ENCODE results near the gene FOXC1.

FOXC1 gene

GRCh38 chr6:1645466-1646185, 35.9 kb downstream of the FOXC1 start:
- no peak for DNase-seq

GRCh38 chr6:1651362-1651761, 41.6 kb downstream of the FOXC1 start:
- no peak for DNase-seq

GRCh38 chr6:1652842-1653241, 43.1 kb downstream of the FOXC1 start:
- no peak for DNase-seq

- no peak for DNase-seq
Measured at GRCh38 chr6:1654054-1654453, 44.3 kb downstream of the FOXC1 start.

DNA sequence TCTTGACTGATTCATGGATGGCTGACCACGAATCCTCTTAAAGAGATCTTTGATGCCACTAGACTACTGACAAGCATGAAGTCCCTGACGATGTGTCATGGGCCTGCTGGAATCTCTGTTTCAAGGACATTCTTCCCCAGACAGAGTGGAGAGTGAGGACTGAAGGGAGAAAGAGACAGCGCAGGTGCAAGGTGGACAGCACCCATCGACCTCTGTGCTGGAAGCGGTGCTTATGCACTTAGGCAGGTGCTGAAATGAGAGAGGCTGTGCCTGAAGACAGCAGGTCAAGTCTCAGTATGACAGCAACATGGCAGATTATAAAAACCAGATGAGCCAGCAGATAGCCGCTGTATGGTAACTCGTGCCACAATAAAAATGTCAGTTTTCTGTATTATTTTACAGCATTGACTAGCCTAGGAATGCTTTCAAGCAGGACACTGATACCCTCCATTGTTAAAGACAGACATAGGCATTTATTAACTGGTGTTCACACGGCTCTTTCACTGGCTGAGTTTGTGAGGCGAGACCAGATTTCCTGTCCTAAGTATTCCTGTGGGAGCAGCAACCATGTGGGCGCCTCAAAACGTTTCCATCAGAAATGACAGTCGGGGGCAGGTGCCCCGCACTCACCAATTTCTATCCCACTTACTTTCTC, 47.5 kb downstream of the FOXC1 start:
- DNase-seq = no peak

DNA sequence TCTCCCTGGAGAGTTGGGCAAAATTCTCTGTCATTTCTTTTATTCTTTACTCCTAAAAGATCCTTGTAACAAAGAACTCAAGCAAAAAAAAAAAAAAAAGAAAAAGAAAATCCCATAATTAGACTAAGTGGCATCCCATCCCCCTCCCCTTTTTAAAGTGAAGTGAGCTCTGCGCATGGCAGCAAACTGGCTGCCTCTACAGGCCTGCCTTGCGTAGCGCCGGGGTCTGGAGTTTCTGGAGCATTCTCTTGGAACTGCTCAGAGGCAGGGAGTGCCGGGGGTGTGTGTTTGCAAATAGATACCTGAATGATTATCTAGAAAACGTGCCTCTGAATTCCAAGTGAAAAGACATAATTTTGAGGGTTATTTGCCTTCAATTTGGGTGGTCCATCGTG, 48.1 kb downstream of the FOXC1 start:
- DNase-seq = no peak

- no peak for DNase-seq
Measured at GRCh38 chr6:1658212-1659005, 48.7 kb downstream of the FOXC1 start.

DNA sequence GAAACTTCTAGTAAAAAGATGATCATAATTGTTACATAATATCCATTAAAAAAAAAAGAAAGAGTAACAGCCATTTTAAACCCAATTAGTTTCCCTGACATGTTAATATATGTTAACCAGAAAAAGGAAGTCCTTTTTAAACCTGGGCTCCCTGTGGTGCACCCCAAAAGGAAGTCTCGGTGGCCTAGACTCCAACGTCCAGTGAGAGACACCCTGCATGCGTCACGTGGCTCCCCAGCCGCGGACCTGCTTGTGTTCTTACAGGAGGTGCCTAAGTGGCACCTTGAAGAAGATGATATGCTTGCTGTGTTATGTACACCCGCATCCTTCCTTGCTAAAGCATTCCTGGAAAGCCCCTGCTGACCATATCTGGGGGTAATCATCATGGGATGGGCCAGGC, 50.1 kb downstream of the FOXC1 start:
- DNase-seq = no peak

DNA sequence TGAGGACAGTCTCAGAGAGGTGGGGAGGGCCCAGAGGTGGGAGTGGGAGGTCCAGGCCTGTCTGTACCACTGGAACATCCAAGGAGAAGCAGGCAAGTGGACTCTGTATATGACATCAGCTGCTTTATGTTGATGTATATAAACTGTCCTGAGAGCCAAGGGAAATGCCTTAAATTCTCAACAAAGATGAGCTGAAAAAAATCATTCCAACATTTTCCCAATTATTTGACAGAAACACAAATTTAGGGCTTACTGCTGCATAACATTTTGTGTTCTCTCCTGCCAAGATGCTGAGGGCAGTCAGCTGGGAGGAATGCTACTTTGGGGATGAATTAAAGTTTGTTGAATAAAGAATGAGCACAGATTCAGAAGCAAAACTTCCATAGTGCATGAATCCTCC, 52.8 kb downstream of the FOXC1 start:
- no peak for DNase-seq

Data from NCI-H2227 treated with DMSO at 0.1 percent for 48 hours (cell line).